Fibroblast of the aortic adventitia (primary cell): ENCODE data around the gene SLIT1. TPM values are rescaled to one million over a fixed set of nuclear protein-coding genes. Genes with fewer than 3 reads are reported as not detected.

Experiments
- DNase-seq: peaks from one replicate; pipeline ENCODE4 v3.0.0-alpha.2; 2010; ENCODE audit warnings: low read depth
- H3K4me3 ChIP-seq: 2 replicates; pipeline ENCODE4 v1.5.1; 2011; ENCODE audit warnings: low read depth, mild to moderate bottlenecking, control low read depth, low read length, moderate library complexity
- CTCF ChIP-seq: IDR thresholded peaks from 2 replicates; pipeline ENCODE4 v1.5.1; 2011; ENCODE audit warnings: mild to moderate bottlenecking, low read length, control low read depth, inconsistent platforms; ENCODE audit not compliant: insufficient read depth
- total RNA-seq: library from RNA; depleted of rRNA; stranded (reverse); fragments of >200 nt; gene quantifications from 2 replicates; pipeline ENCODE4 v1.2.3, GENCODE V29; 2012; ENCODE audit warnings: low replicate concordance

SLIT1 gene
- total RNA-seq, 1 donor: 0.09 TPM

- no peak for TF ChIP-seq CTCF
- DNase-seq: no peak
- no peak overlapping the region for H3K4me3 ChIP-seq
Measured at GRCh38 chr10:96972264-96972663, 213.5 kb downstream of the SLIT1 start.

GRCh38 chr10:96971324-96971723 is 214.4 kb downstream of the SLIT1 start:
- no peak for TF ChIP-seq CTCF
- H3K4me3 ChIP-seq: no peak overlapping the region
- no peak for DNase-seq

- no peak for DNase-seq
- TF ChIP-seq CTCF: no peak
- no peak overlapping the region for H3K4me3 ChIP-seq
Measured at GRCh38 chr10:96968682-96969423, 216.9 kb downstream of the SLIT1 start.

GRCh38 chr10:96967847-96968246 is 217.9 kb downstream of the SLIT1 start:
- DNase-seq: no peak
- no peak for TF ChIP-seq CTCF
- no peak overlapping the region for H3K4me3 ChIP-seq

- TF ChIP-seq CTCF: no peak
Measured at GRCh38 chr10:96964131-96964530, 221.6 kb downstream of the SLIT1 start.

GRCh38 chr10:96960872-96961271 is 224.9 kb downstream of the SLIT1 start:
- H3K4me3 ChIP-seq: no peak overlapping the region
- peak; percentile 11 for DNase-seq
- no peak for TF ChIP-seq CTCF

More at GRCh38 chr10:96964131-96964530, 221.6 kb downstream of the SLIT1 start:
- DNase-seq: no peak
- H3K4me3 ChIP-seq: no peak overlapping the region

- H3K4me3 ChIP-seq: no peak overlapping the region
- no peak for DNase-seq
- TF ChIP-seq CTCF: no peak
Measured at GRCh38 chr10:96959733-96960132, 226.0 kb downstream of the SLIT1 start.
